Common myeloid progenitor, CD34-positive (primary cell): ENCODE results near the gene KCTD15.

ENCODE experiments used
- CTCF ChIA-PET: fragments of 350-600 bp; sonication (Branson Sonifier 250); formaldehyde crosslinking; loops from one replicate; lab custom pipeline; 2021; ENCODE audit warnings: antibody characterized with exemption; lab: Charles Lee
- POLR2A ChIA-PET: fragments of 350-600 bp; sonication (Branson Sonifier 250); formaldehyde crosslinking; loops from one replicate; lab custom pipeline; 2021; ENCODE audit warnings: antibody characterized with exemption; lab: Charles Lee
- DNase-seq, 3 donors: peaks; one replicate each; pipeline versions ENCODE4 v3.0.0 to v3.0.0-alpha.2; 2013
- H3K27ac ChIP-seq, 2 experiments: 1 replicate in 1 of 2; 2 replicates in 1 of 2; pipeline ENCODE4 v1.7.0; 2013; ENCODE audit warnings: inconsistent platforms in 2 of 2, low read length in 2 of 2, mild to moderate bottlenecking in 2 of 2, low read depth in 1 of 2, moderate library complexity in 1 of 2; ENCODE audit not compliant: severe bottlenecking in 2 of 2, insufficient read depth in 1 of 2, poor library complexity in 1 of 2
- H3K27me3 ChIP-seq, 5 experiments: replicated peaks in 2 of 5; 1 replicate in 3 of 5; 2 replicates in 2 of 5; pipeline versions ENCODE4 v1.6.1 to v1.7.0; 2013; ENCODE audit warnings: low read length in 4 of 5, mild to moderate bottlenecking in 2 of 5, moderate library complexity in 2 of 5, inconsistent platforms in 1 of 5; ENCODE audit not compliant: insufficient read depth in 5 of 5, control insufficient read depth in 4 of 5
- H3K36me3 ChIP-seq, 4 experiments: 1 replicate in 2 of 4; 2 replicates in 2 of 4; pipeline versions ENCODE4 v1.6.1 to v1.7.0; 2013; ENCODE audit warnings: low read length in 3 of 4, control low read depth in 1 of 4, mild to moderate bottlenecking in 1 of 4; ENCODE audit not compliant: control insufficient read depth in 4 of 4, insufficient read depth in 4 of 4
- H3K4me1 ChIP-seq, 4 experiments: 1 replicate in 3 of 4; 2 replicates in 1 of 4; pipeline versions ENCODE4 v1.6.1 to v1.7.1; 2013; ENCODE audit warnings: low read length in 3 of 4, mild to moderate bottlenecking in 3 of 4, control low read depth in 1 of 4, inconsistent platforms in 1 of 4, moderate library complexity in 1 of 4; ENCODE audit not compliant: control insufficient read depth in 4 of 4, insufficient read depth in 4 of 4; ENCODE audit errors: control extremely low read depth in 1 of 4
- H3K4me3 ChIP-seq, 7 experiments: 1 replicate in 4 of 7; 2 replicates in 3 of 7; pipeline versions ENCODE4 v1.5.1 to v1.7.0; 2013; ENCODE audit warnings: mild to moderate bottlenecking in 7 of 7, low read length in 6 of 7, moderate library complexity in 6 of 7, inconsistent platforms in 2 of 7, low read depth in 2 of 7, control low read depth in 1 of 7; ENCODE audit not compliant: insufficient read depth in 4 of 7, control insufficient read depth in 1 of 7; ENCODE audit errors: extremely low read depth in 1 of 7
- H3K9me3 ChIP-seq, 5 experiments: 1 replicate in 4 of 5; 2 replicates in 1 of 5; pipeline versions ENCODE4 v1.6.1 to v1.7.1; 2013; ENCODE audit warnings: low read length in 4 of 5, mild to moderate bottlenecking in 2 of 5, inconsistent platforms in 1 of 5, low read depth in 1 of 5, moderate library complexity in 1 of 5; ENCODE audit not compliant: control insufficient read depth in 4 of 5, insufficient read depth in 2 of 5; ENCODE audit errors: control extremely low read depth in 1 of 5
- WGBS: methylation state at CpG from one replicate; pipeline ENCODE4 v1.1.5; 2013; ENCODE audit not compliant: insufficient coverage; 5-methylcytosine and 5-hydroxymethylcytosine counted together

KCTD15 gene

GRCh38 chr19:33771384-33772101, 25.1 kb upstream of the KCTD15 start:
- H3K9me3 ChIP-seq: no peaks in the 10 kb centered on the region
- H3K4me1 ChIP-seq: no peaks in the 10 kb centered on the region
- peaks cover 0 to 11% (median 5%) of the 10 kb centered on the region in 5 experiments for H3K27me3 ChIP-seq
- H3K27ac ChIP-seq: no peak overlapping the region
- DNase-seq: peak; percentile 55 to 78 (median 73)
- POLR2A ChIA-PET: no interaction called here
- CTCF ChIA-PET: interaction anchor here (0.6 to 7.9 kb wide), 14 partner anchors 9 to 535 kb away, joined by 3 to 53 read pairs (median 4); no protein-coding TSS in a partner anchor
- no peaks in the 10 kb centered on the region for H3K36me3 ChIP-seq
- no peak overlapping the region for H3K4me3 ChIP-seq
- 32% methylated on average over 18 of the region's 19 CpGs for WGBS

DNA sequence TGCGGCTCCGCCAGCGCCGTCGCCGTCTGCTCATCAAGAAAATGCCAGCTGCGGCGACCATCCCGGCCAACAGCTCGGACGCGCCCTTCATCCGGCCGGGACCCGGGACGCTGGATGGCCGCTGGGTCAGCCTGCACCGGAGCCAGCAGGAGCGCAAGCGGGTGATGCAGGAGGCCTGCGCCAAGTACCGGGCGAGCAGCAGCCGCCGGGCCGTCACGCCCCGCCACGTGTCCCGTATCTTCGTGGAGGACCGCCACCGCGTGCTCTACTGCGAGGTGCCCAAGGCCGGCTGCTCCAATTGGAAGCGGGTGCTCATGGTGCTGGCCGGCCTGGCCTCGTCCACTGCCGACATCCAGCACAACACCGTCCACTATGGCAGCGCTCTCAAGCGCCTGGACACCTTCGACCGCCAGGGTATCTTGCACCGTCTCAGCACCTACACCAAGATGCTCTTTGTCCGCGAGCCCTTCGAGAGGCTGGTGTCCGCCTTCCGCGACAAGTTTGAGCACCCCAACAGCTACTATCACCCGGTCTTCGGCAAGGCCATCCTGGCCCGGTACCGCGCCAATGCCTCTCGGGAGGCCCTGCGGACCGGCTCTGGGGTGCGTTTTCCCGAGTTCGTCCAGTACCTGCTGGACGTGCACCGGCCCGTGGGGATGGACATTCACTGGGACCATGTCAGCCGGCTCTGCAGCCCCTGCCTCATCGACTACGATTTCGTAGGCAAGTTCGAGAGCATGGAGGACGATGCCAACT, 24.4 kb upstream of the KCTD15 start:
- H3K27me3 ChIP-seq: peaks cover 0 to 11% (median 5%) of the 10 kb centered on the region in 5 experiments
- no peak overlapping the region for H3K4me3 ChIP-seq
- 95% methylated on average over 72 of the region's 72 CpGs for WGBS
- POLR2A ChIA-PET: no interaction called here
- H3K9me3 ChIP-seq: no peaks in the 10 kb centered on the region
- H3K27ac ChIP-seq: no peak overlapping the region
- H3K36me3 ChIP-seq: no peaks in the 10 kb centered on the region
- no peak for DNase-seq
- CTCF ChIA-PET: interaction anchor here (1.2 to 7.9 kb wide), 5 partner anchors 339 to 536 kb away, joined by 3 to 53 read pairs (median 12); no protein-coding TSS in a partner anchor
- no peaks in the 10 kb centered on the region for H3K4me1 ChIP-seq

GRCh38 chr19:33772858-33773180, 23.9 kb upstream of the KCTD15 start:
- H3K4me3 ChIP-seq: no peak overlapping the region
- H3K27me3 ChIP-seq: peaks cover 0 to 11% (median 5%) of the 10 kb centered on the region in 5 experiments
- ChIA-PET CTCF (interaction anchor here (1.5 to 7.9 kb wide), 4 partner anchors 339 to 537 kb away, joined by 3 to 53 read pairs (median 31); no protein-coding TSS in a partner anchor), POLR2A (no interaction called here)
- no peak for DNase-seq
- no peaks in the 10 kb centered on the region for H3K36me3 ChIP-seq
- whole genome bisulfite sequencing: 99% methylated on average over 23 of the region's 23 CpGs
- H3K4me1 ChIP-seq: no peaks in the 10 kb centered on the region
- H3K9me3 ChIP-seq: no peaks in the 10 kb centered on the region
- no peak overlapping the region for H3K27ac ChIP-seq

DNA sequence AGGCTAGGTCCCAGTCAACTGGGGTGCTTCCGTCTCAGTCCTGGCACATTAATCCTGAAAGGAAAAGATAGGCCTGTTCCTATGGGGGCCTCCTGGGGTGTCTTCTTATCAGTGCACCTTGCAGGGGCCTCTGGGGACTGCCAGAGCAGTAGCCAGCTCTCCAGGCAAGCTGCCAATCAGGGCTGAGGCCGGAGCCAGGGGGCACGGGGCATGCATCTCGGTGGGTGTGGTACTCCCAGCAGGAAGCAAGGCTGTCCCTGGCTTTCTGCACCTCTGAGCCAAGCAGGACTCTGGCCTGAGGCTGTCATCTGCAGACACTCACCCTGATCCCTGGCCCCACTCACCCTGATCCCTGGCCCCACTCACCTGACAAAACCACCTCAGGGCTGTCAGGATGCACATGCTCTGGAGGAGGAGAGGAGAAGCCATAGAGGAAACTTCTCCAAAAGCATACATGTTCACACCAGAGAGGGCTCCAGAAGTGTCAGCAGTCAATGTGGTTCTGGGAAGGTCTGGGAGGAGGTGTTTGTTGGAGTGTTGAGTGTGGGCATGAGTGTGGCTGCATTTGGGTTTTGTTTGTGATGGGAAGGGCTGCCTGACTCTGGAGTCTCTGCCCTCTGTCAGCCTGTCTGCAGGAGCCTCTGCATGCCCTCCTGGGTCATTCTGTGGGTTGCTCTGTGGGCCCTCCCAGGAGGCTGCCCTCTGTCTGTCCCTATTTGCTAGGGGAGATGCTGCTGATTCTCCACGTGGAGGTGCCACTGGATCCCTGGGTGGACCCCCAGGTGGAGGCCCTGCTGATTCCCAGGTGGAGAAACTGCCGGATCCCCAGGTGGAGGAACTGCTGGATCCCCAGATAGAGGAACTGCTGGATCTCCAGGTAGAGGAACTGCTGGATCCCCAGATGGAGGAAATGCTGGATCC, 22.7 kb upstream of the KCTD15 start:
- Histone ChIP-seq H3K36me3 (no peaks in the 10 kb centered on the region), H3K4me3 (no peak overlapping the region), H3K27me3 (peaks cover 0 to 19% (median 7%) of the 10 kb centered on the region in 5 experiments), H3K9me3 (no peaks in the 10 kb centered on the region), H3K27ac (no peak overlapping the region), H3K4me1 (peaks cover 0 to 7% (median 2%) of the 10 kb centered on the region in 4 experiments)
- ChIA-PET POLR2A (no interaction called here), CTCF (interaction anchor here (0.9 to 7.9 kb wide), 4 partner anchors 341 to 359 kb away, joined by 3 to 53 read pairs (median 26); no protein-coding TSS in a partner anchor)
- 48% methylated on average over 6 of the region's 6 CpGs for WGBS
- DNase-seq: no peak

DNA sequence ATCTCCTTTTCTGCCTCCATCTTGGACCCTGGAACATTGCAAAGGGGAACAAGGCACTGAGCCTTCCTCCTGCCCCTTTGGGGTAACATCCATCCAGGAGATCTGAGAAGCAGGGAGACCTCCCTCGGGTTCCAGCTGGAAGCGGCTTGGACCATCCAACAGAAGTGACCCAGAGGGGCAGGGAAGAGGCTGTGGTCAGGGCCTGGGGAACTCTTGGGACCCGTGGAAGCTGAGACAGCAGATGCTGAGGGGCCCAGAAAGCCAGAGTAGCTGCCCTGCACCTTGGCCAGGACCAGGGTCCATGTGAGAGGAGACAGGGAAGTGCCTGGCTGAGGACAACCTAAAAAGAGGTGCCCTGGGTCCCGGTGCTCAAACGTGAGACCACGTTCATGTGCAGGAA, 21.9 kb upstream of the KCTD15 start:
- Histone ChIP-seq H3K27me3 (peaks cover 0 to 20% (median 8%) of the 10 kb centered on the region in 5 experiments), H3K4me3 (no peak overlapping the region), H3K27ac (no peak overlapping the region), H3K4me1 (peaks cover 0 to 7% (median 2%) of the 10 kb centered on the region in 4 experiments), H3K9me3 (no peaks in the 10 kb centered on the region), H3K36me3 (no peaks in the 10 kb centered on the region)
- POLR2A ChIA-PET: no interaction called here
- 78% methylated on average over 5 of the region's 6 CpGs for WGBS
- CTCF ChIA-PET: interaction anchor here (0.8 to 7.9 kb wide), 5 partner anchors 322 to 359 kb away, joined by 3 to 50 read pairs (median 4); no protein-coding TSS in a partner anchor
- no peak for DNase-seq

- ChIA-PET CTCF (interaction anchor here (1.1 to 3.4 kb wide), 7 partner anchors 15 to 359 kb away, joined by 3 to 19 read pairs (median 7); no protein-coding TSS in a partner anchor), POLR2A (no interaction called here)
- Histone ChIP-seq H3K9me3 (no peaks in the 10 kb centered on the region), H3K36me3 (no peaks in the 10 kb centered on the region), H3K4me3 (no peak overlapping the region), H3K27ac (no peak overlapping the region), H3K4me1 (peaks cover 0 to 15% (median 7%) of the 10 kb centered on the region in 4 experiments), H3K27me3 (peaks cover 0 to 15% (median 8%) of the 10 kb centered on the region in 5 experiments)
- 97% methylated on average over 6 of the region's 9 CpGs for WGBS
- no peak for DNase-seq
Observed at GRCh38 chr19:33775731-33776487, 20.8 kb upstream of the KCTD15 start.
